Measurements from ENCODE around the gene GRIK2.

- TF ChIP-seq POLR2A (IDR thresholded peaks at IDR 0.05; ENCODE audit: low read depth, low read length) (no peak), POLR2AphosphoS5 (IDR thresholded peaks at IDR 0.05; ENCODE audit: low read depth, low read length) (no peak)
These were observed 69.1 kb downstream of the GRIK2 start for GRCh38 chr6:101462576-101462975.

All from GM12892 (cell line).